Left hindlimb (tissue), 1 donor: ENCODE measurements around the gene SELE.

Experiments
- DNase-seq: peaks from one replicate; pipeline ENCODE4 v3.0.0-alpha.2; 2018

The SELE gene

DNA sequence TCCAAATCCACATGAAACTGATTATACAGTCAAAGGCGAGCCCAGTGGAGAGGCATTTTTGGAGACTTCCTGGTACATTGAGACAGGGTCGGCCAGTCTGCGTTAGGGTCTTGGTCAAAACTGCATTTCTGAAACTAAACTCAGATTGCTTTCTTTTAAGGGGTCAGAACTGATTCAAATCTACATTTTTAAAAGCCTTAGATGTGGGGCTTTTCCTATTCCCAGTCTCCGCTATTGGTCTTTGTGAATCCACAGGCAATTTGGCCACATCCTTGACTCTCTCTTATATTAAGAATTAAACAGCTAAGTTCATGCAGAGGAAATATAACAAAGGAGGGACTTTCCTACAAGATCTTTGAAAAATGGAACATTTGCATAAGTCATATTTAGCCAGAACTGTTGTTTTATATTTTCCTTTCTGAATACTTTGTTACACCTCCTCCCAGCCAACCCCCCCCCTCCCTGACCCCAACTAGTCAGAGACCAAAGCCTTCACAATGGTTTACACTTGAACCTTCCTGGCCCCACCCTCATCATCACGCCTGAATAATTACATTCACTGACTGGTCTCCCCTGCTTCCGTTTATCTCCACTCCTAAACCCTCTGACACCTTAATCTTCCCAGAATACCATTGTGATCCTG lies 53.4 kb downstream of the SELE start:
- DNase-seq, result no peak

GRCh38 chr1:169679692-169680091 lies 54.2 kb downstream of the SELE start:
- DNase-seq, result no peak

DNA sequence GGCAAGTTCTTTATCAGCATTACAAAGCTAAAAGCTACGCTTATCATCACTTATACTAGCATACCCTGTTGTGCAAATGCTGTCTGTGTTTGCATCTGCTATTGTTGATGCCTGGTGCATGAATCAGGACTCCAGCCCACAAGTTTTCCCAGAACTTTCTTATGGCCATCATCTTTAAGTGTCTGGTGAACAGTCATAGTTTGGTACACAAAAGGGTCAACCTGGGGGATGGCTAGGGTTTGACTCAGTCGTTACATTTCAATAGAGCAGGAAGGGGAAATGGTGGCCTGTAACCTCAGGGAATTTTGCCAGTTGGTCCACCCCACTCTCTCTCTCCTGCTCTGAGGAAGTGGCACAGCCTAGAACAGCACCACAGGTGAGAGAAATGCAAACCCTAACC lies 57.9 kb downstream of the SELE start:
- no peak for DNase-seq
